K562 (cell line): ENCODE measurements around the gene EYA3. TPM values are rescaled to one million over a fixed set of nuclear protein-coding genes. Genes with fewer than 3 reads are reported as not detected.

Experiments used
- ATAC-seq: fragments of 200-7000 bp; cut with Tn5 transposase; 3 replicates; pipeline ENCODE4 v1.9.1; 2020; ENCODE audit warnings: moderate library complexity
- BruUV-seq: library from RNA; stranded (reverse); fragments of 400-500 nt; replicated peaks from 2 replicates; lab custom pipeline; 2021; lab: Mats Ljungman, UMichigan
- CTCF ChIA-PET: fragments of 300-600 bp; formaldehyde crosslinking; extraction: SDS; loops from one replicate; lab custom pipeline; 2021; ENCODE audit warnings: low intra/inter-chr PET ratio; lab: Yijun Ruan, JAX
- POLR2A ChIA-PET: fragments of 300-600, 350-650 bp; sonication (Branson Sonifier 250); formaldehyde crosslinking; extraction: SDS; loops from one replicate; lab custom pipeline; 2021; ENCODE audit warnings: antibody characterized with exemption, inconsistent platforms; lab: Yijun Ruan, JAX
- DNase-seq, 4 experiments: peaks; one replicate each; pipeline versions ENCODE4 v3.0.0 to v3.0.0-alpha.2; 2011 to 2018; ENCODE audit warnings: low spot score in 3 of 4, mixed read lengths in 3 of 4; ENCODE audit errors: extremely low read depth in 1 of 4
- FAIRE-seq: peaks from 2 replicates; lab custom pipeline; 2011; peaks lifted over from hg19 to GRCh38; lab: Jason Lieb, UNC
- H2AFZ ChIP-seq: 2 replicates; pipeline ENCODE4 v1.6.0; 2011; ENCODE audit warnings: low read depth, low read length, control low read depth, inconsistent platforms
- H3K27ac ChIP-seq: fragments of 200-600 bp; 3 replicates; pipeline ENCODE4 v1.8.0; 2011; ENCODE audit warnings: low read depth, mild to moderate bottlenecking, control low read depth, inconsistent platforms, low read length, moderate library complexity, mixed read lengths; ENCODE audit errors: extremely low read depth
- H3K27me3 ChIP-seq, 2 experiments: fragments of 300-600 bp in 1 of 2; 2 replicates in 1 of 2; 3 replicates in 1 of 2; pipeline versions ENCODE4 v1.6.0 to v1.8.0; 2011; ENCODE audit warnings: inconsistent platforms in 2 of 2, low read length in 2 of 2, mild to moderate bottlenecking in 1 of 2, mixed read lengths in 1 of 2, moderate library complexity in 1 of 2; ENCODE audit not compliant: control insufficient read depth in 2 of 2, insufficient read depth in 2 of 2
- H3K36me3 ChIP-seq: fragments of 300-600 bp; 3 replicates; pipeline ENCODE4 v1.8.0; 2011; ENCODE audit warnings: mild to moderate bottlenecking, low read length, inconsistent platforms; ENCODE audit not compliant: control insufficient read depth, insufficient read depth
- H3K4me1 ChIP-seq, 2 experiments: fragments of 200-600 bp in 1 of 2; replicated peaks in 1 of 2; 2 replicates in 1 of 2; 3 replicates in 1 of 2; pipeline versions ENCODE4 v1.5.1 to v1.8.0; 2011; ENCODE audit warnings: inconsistent platforms in 2 of 2, low read length in 2 of 2, mild to moderate bottlenecking in 1 of 2, mixed read lengths in 1 of 2, moderate library complexity in 1 of 2; ENCODE audit not compliant: control insufficient read depth in 2 of 2, insufficient read depth in 2 of 2
- H3K4me2 ChIP-seq: 2 replicates; pipeline ENCODE4 v1.6.1; 2011; ENCODE audit warnings: low read length, control low read depth, inconsistent platforms, mixed read lengths; ENCODE audit not compliant: insufficient read depth
- H3K4me3 ChIP-seq: fragments of 200-600 bp; sonication (generic), shearing (Covaris generic); 2 replicates; pipeline ENCODE4 v1.5.1; 2016; ENCODE audit warnings: control low read depth, inconsistent platforms
- H3K79me2 ChIP-seq: fragments of 200-600 bp; 3 replicates; pipeline ENCODE4 v1.8.0; 2011; ENCODE audit warnings: low read length, inconsistent platforms; ENCODE audit not compliant: control insufficient read depth, insufficient read depth
- H3K9ac ChIP-seq, 2 experiments: 2 replicates each; pipeline versions ENCODE4 v1.6.0 to v1.6.1; 2011; ENCODE audit warnings: low read depth in 2 of 2, low read length in 2 of 2, control low read depth in 1 of 2, inconsistent platforms in 1 of 2, mild to moderate bottlenecking in 1 of 2, mixed read lengths in 1 of 2; ENCODE audit not compliant: insufficient read depth in 1 of 2
- H3K9me1 ChIP-seq: one replicate; pipeline ENCODE4 v1.6.0; 2011; ENCODE audit warnings: inconsistent platforms, mild to moderate bottlenecking, low read length, moderate library complexity; ENCODE audit not compliant: control insufficient read depth, insufficient read depth
- H3K9me3 ChIP-seq: replicated peaks from 2 replicates; pipeline ENCODE4 v1.5.1; 2011; ENCODE audit warnings: low read depth, low read length, inconsistent platforms; ENCODE audit not compliant: control insufficient read depth, insufficient read depth
- H4K20me1 ChIP-seq: replicated peaks from 2 replicates; pipeline ENCODE4 v1.6.1; 2011; ENCODE audit warnings: low read length, inconsistent platforms, mixed read lengths; ENCODE audit not compliant: control insufficient read depth, insufficient read depth
- BRD4 ChIP-seq: fragments of 200-600 bp; sonication (generic); IDR thresholded peaks from 2 replicates; pipeline ENCODE4 v1.6.1; 2017; ENCODE audit warnings: inconsistent platforms
- CBX5 ChIP-seq: IDR thresholded peaks from 2 replicates; pipeline ENCODE4 v1.6.1; 2014; ENCODE audit warnings: low read depth, borderline replicate concordance
- CEBPG ChIP-seq, 3 experiments: fragments of 200-800 bp in 1 of 3; sonication (Bioruptor generic) in 1 of 3; sonication (generic) in 1 of 3; formaldehyde crosslinking in 1 of 3; IDR thresholded peaks in 2 of 3; conservative IDR thresholded peaks in 1 of 3; 2 replicates each; pipeline versions ENCODE4 v1.6.1 to v1.8.0; 2016 to 2022; ENCODE audit warnings: missing compliant biosample characterization in 2 of 3, missing genetic modification characterization in 2 of 3, mild to moderate bottlenecking in 1 of 3, missing genetic modification reagents in 1 of 3
- KLF16 ChIP-seq: IDR thresholded peaks from 2 replicates; pipeline ENCODE4 v1.6.1; 2016; ENCODE audit warnings: antibody characterized with exemption
- SNIP1 ChIP-seq: fragments of 450-650 bp; IDR thresholded peaks from 2 replicates; pipeline ENCODE4 v1.7.1; 2017; ENCODE audit warnings: low read depth, mild to moderate bottlenecking
- USF1 ChIP-seq: sonication (generic); formaldehyde crosslinking; IDR thresholded peaks from 2 replicates; pipeline ENCODE4 v1.9.0; 2022; ENCODE audit warnings: mild to moderate bottlenecking, missing genetic modification reagents
- XRCC3 ChIP-seq: fragments of 450-650 bp; IDR thresholded peaks from 2 replicates; pipeline ENCODE4 v1.6.1; 2017; ENCODE audit warnings: mild to moderate bottlenecking, moderate library complexity
- XRCC5 ChIP-seq: fragments of 200-400 bp; formaldehyde crosslinking; IDR thresholded peaks from 2 replicates; pipeline ENCODE4 v1.6.1; 2017; ENCODE audit warnings: low read depth, mild to moderate bottlenecking, low read length
- ZBTB33 ChIP-seq: sonication (generic); formaldehyde crosslinking; IDR thresholded peaks from 2 replicates; pipeline ENCODE4 v1.8.1; 2023; ENCODE audit warnings: mild to moderate bottlenecking, missing genetic modification reagents
- ZBTB9 ChIP-seq: fragments of 450-650 bp; formaldehyde crosslinking; IDR thresholded peaks from 2 replicates; pipeline ENCODE4 v1.4.0; 2020; ENCODE audit warnings: mild to moderate bottlenecking, moderate library complexity
- ZNF263 ChIP-seq: sonication (generic); formaldehyde crosslinking; IDR thresholded peaks from 2 replicates; pipeline ENCODE4 v1.8.0; 2022; ENCODE audit warnings: mild to moderate bottlenecking, missing genetic modification reagents, borderline replicate concordance
- ZNF354B ChIP-seq: fragments of 250-450 bp; sonication (Bioruptor Pico); IDR thresholded peaks from 2 replicates; pipeline ENCODE4 v1.4.0; 2020
- in situ Hi-C: fragments of 300-500 bp; cut with MboI; formaldehyde crosslinking; loops from 4 replicates; pipeline ENCODE4 v1.15.0; 2018; ENCODE audit warnings: inconsistent platforms, mixed read lengths
- intact Hi-C: fragments of 100-400 bp; cut with micrococcal nuclease; formaldehyde crosslinking; loops from 2 replicates; pipeline ENCODE4 v1.14.2; 2022
- polyA plus RNA-seq, 8 experiments: library from polyadenylated mRNA; depleted of rRNA in 4 of 8; stranded (reverse) in 5 of 8; unstranded in 3 of 8; fragments of >200 nt; fragmentation: Nextera tagmentation in 2 of 8; fragmentation: Illumina TruSeq in 1 of 8; extraction: Ambion mirVana in 2 of 8; extraction: Trizol in 1 of 8; gene quantifications; 2 replicates each; pipeline versions ENCODE4 v1.2.1 to v1.2.3, GENCODE V29; 2011 to 2014; ENCODE audit warnings: inconsistent platforms in 1 of 8, missing spikeins in 1 of 8
- total RNA-seq, 7 experiments: library from RNA; depleted of rRNA in 6 of 7; stranded (reverse); fragments of >200 nt in 6 of 7; fragmentation: Illumina TruSeq in 2 of 7; extraction: Trizol in 2 of 7; gene quantifications; 2 replicates each; pipeline versions ENCODE4 v1.2.1 to v1.2.3, GENCODE V29; 2011 to 2021; ENCODE audit warnings: low replicate concordance in 1 of 7
- TF ChIP-seq, protein P1 (sequence below): IDR thresholded peaks from 2 replicates; pipeline ENCODE4 v1.6.1; 2016; ENCODE audit warnings: missing genetic modification characterization, missing compliant biosample characterization
- TF ChIP-seq, protein P2 (sequence below): sonication (generic); formaldehyde crosslinking; IDR thresholded peaks from 2 replicates; pipeline ENCODE4 v1.8.0; 2022; ENCODE audit warnings: mild to moderate bottlenecking, missing genetic modification reagents
- TF ChIP-seq, protein P3 (sequence below): fragments of 250-450 bp; sonication (Bioruptor Pico); IDR thresholded peaks from 2 replicates; pipeline ENCODE4 v1.8.0; 2021; ENCODE audit warnings: borderline replicate concordance, mild to moderate bottlenecking, moderate library complexity; ENCODE audit not compliant: poor library complexity, severe bottlenecking
- TF ChIP-seq, protein P4 (sequence below): fragments of 250-450 bp; sonication (Bioruptor Pico); IDR thresholded peaks from 2 replicates; pipeline ENCODE4 v1.6.1; 2021; ENCODE audit warnings: mild to moderate bottlenecking

The EYA3 gene
- total and polyA plus RNA-seq, 9 of the 15 experiments (the other 6 are each of a cell fraction or from before 2014, with no cell fraction given) = 21.7 to 64.0 (median 43.6) TPM

- Histone ChIP-seq H2AFZ (no peak overlapping the region), H3K4me1 (no peaks in the 10 kb centered on the region), H4K20me1 (no peaks in the 10 kb centered on the region), H3K9ac (no peak overlapping the region), H3K36me3 (peaks cover 45% of the 10 kb centered on the region; the same call in 2 of the 3 replicates), H3K27ac (no peak overlapping the region), H3K4me2 (no peak overlapping the region), H3K27me3 (no peaks in the 10 kb centered on the region), H3K9me1 (no peaks in the 10 kb centered on the region), H3K4me3 (no peak overlapping the region), H3K9me3 (no peaks in the 10 kb centered on the region), H3K79me2 (no peaks in the 10 kb centered on the region)
- intact Hi-C loops = no loop called here
- in situ Hi-C loops = no loop called here
- BruUV-seq = no TSS peak
- DNase-seq = no peak
- POLR2A ChIA-PET = no interaction called here
- FAIRE-seq = no peak
- no peak for ATAC-seq
- CTCF ChIA-PET = no interaction called here
- TF ChIP-seq KLF16 = no peak
- TF ChIP-seq CBX5 = no peak
- TF ChIP-seq, protein P1, sequence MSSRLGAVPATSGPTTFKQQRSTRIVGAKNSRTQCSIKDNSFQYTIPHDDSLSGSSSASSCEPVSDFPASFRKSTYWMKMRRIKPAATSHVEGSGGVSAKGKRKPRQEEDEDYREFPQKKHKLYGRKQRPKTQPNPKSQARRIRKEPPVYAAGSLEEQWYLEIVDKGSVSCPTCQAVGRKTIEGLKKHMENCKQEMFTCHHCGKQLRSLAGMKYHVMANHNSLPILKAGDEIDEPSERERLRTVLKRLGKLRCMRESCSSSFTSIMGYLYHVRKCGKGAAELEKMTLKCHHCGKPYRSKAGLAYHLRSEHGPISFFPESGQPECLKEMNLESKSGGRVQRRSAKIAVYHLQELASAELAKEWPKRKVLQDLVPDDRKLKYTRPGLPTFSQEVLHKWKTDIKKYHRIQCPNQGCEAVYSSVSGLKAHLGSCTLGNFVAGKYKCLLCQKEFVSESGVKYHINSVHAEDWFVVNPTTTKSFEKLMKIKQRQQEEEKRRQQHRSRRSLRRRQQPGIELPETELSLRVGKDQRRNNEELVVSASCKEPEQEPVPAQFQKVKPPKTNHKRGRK (tag) = no peak
- TF ChIP-seq XRCC3 = no peak
- TF ChIP-seq, protein P2, sequence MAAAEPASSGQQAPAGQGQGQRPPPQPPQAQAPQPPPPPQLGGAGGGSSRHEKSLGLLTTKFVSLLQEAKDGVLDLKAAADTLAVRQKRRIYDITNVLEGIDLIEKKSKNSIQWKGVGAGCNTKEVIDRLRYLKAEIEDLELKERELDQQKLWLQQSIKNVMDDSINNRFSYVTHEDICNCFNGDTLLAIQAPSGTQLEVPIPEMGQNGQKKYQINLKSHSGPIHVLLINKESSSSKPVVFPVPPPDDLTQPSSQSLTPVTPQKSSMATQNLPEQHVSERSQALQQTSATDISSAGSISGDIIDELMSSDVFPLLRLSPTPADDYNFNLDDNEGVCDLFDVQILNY = no peak
- no peak for TF ChIP-seq ZNF263 (CRISPR knock-in tag)
- TF ChIP-seq BRD4 = no peak
- TF ChIP-seq ZBTB33 (CRISPR knock-in tag) = no peak
- TF ChIP-seq, protein P3, sequence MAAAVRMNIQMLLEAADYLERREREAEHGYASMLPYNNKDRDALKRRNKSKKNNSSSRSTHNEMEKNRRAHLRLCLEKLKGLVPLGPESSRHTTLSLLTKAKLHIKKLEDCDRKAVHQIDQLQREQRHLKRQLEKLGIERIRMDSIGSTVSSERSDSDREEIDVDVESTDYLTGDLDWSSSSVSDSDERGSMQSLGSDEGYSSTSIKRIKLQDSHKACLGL (CRISPR knock-in tag) = no peak
- no peak for TF ChIP-seq ZBTB9 (CRISPR knock-in tag)
- no peak for TF ChIP-seq USF1
- TF ChIP-seq ZNF354B = no peak
- no peak for TF ChIP-seq CEBPG (CRISPR knock-in tag; IDR thresholded peaks at IDR 0.05)
- TF ChIP-seq CEBPG (tag; conservative IDR thresholded peaks at IDR 0.05 in 1 of 2, IDR thresholded peaks at IDR 0.05 in 1 of 2) = no peak
- TF ChIP-seq, protein P4, sequence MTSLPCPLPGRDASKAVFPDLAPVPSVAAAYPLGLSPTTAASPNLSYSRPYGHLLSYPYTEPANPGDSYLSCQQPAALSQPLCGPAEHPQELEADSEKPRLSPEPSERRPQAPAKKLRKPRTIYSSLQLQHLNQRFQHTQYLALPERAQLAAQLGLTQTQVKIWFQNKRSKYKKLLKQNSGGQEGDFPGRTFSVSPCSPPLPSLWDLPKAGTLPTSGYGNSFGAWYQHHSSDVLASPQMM = no peak
- no peak for TF ChIP-seq XRCC5
- TF ChIP-seq SNIP1 = no peak
Observed at GRCh38 chr1:28031173-28031572, 57.2 kb downstream of the EYA3 start.
